ENCODE results near the gene MAB21L3. TPM values are rescaled to one million over a fixed set of nuclear protein-coding genes. Genes with fewer than 3 reads are reported as not detected.

The MAB21L3 gene
- total RNA-seq, 3 donors from 2014 or later = 0.29 to 0.80 TPM; not detected in 1

- no peaks in the 10 kb centered on the region for H3K27me3 ChIP-seq
- TF ChIP-seq POLR2AphosphoS5 (IDR thresholded peaks at IDR 0.05) (no peak), POLR2A (IDR thresholded peaks at IDR 0.05) (no peak)
- TF ChIP-seq, protein P1, sequence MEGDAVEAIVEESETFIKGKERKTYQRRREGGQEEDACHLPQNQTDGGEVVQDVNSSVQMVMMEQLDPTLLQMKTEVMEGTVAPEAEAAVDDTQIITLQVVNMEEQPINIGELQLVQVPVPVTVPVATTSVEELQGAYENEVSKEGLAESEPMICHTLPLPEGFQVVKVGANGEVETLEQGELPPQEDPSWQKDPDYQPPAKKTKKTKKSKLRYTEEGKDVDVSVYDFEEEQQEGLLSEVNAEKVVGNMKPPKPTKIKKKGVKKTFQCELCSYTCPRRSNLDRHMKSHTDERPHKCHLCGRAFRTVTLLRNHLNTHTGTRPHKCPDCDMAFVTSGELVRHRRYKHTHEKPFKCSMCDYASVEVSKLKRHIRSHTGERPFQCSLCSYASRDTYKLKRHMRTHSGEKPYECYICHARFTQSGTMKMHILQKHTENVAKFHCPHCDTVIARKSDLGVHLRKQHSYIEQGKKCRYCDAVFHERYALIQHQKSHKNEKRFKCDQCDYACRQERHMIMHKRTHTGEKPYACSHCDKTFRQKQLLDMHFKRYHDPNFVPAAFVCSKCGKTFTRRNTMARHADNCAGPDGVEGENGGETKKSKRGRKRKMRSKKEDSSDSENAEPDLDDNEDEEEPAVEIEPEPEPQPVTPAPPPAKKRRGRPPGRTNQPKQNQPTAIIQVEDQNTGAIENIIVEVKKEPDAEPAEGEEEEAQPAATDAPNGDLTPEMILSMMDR (IDR thresholded peaks at IDR 0.05) = no peak
- no peaks in the 10 kb centered on the region for H3K36me3 ChIP-seq
- no peak for DNase-seq (ENCODE audit: low spot score in 2 of 2)
- no peaks in the 10 kb centered on the region for H3K4me1 ChIP-seq
- intact Hi-C loops (cut with DNase I; ENCODE audit: low total_unique reads) = no loop called here
- H3K27ac ChIP-seq = no peak overlapping the region
- H3K4me3 ChIP-seq = no peak overlapping the region
- no peaks in the 10 kb centered on the region for H3K9me3 ChIP-seq
These were observed 19.2 kb downstream of the MAB21L3 start for GRCh38 chr1:116130356-116130755.

DNA sequence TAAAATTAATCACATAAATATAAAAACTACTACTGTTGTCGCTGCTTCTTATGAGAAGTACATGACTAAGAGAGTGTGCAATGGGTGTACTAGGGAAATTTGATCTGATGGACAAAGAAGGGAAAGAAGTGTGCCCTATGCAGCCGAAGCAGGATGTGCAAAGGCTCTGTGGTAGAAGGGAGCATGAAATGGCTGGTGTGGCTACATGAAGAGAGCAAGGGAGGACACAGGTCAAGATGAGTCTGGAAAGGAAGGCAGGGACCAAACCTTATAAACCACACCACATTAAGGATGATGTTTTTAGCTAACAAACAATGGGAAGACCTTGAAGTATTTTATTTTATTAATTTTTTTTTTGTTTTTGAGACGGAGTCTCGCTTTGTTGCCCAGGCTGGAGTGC, 20.0 kb downstream of the MAB21L3 start:
- no peak for DNase-seq (ENCODE audit: low spot score in 2 of 2)
- Histone ChIP-seq H3K4me1 (no peaks in the 10 kb centered on the region), H3K36me3 (no peaks in the 10 kb centered on the region), H3K9me3 (no peaks in the 10 kb centered on the region), H3K27ac (no peak overlapping the region), H3K4me3 (no peak overlapping the region), H3K27me3 (no peaks in the 10 kb centered on the region)
- intact Hi-C loops (cut with DNase I; ENCODE audit: low total_unique reads) = no loop called here
- TF ChIP-seq, protein P1 (IDR thresholded peaks at IDR 0.05) = no peak
- TF ChIP-seq POLR2A (IDR thresholded peaks at IDR 0.05) (no peak), POLR2AphosphoS5 (IDR thresholded peaks at IDR 0.05) (no peak)

DNA sequence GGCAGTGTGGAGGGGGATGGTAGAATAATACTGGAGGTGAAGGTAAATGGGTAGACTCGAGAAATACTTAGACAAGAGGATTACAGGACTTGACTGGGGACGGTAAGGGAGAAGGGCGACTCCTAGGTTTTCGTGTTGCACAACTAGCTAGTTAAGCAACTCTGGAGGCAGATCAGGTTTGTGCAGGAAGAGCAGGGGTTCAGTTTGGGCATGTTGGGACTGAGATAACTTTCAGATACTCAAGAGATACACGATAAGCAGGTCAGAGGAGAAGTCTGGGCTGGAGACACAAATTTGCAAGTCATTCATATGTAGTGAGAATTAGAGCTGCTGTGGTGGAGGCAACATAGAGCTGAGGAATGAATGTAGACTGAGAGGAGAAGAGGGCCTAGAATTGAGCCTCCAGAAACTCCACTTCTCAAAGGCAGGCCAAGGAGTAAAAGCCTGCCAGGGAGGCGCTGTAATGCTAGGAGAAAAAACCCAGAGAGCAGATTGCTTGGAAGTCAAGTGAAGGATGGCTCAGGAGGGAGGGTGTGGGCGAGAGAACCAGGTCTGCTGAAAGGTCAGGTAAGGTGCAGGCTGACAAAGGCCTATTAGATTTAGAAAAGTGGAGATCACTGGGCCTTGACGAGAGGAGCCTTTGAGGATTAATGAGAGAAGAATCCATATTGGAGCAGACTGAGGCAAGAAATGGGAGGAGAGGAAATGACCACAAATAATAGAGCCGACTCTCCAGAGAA, 20.8 kb downstream of the MAB21L3 start:
- H3K4me1 ChIP-seq = no peaks in the 10 kb centered on the region
- DNase-seq (ENCODE audit: low spot score in 2 of 2) = no peak
- no peaks in the 10 kb centered on the region for H3K27me3 ChIP-seq
- no peak overlapping the region for H3K4me3 ChIP-seq
- H3K27ac ChIP-seq = no peak overlapping the region
- H3K9me3 ChIP-seq = no peaks in the 10 kb centered on the region
- H3K36me3 ChIP-seq = no peaks in the 10 kb centered on the region
- intact Hi-C loops (cut with DNase I; ENCODE audit: low total_unique reads) = no loop called here
- TF ChIP-seq, protein P1 (IDR thresholded peaks at IDR 0.05) = no peak
- TF ChIP-seq POLR2AphosphoS5 (IDR thresholded peaks at IDR 0.05) (no peak), POLR2A (IDR thresholded peaks at IDR 0.05) (no peak)

DNA sequence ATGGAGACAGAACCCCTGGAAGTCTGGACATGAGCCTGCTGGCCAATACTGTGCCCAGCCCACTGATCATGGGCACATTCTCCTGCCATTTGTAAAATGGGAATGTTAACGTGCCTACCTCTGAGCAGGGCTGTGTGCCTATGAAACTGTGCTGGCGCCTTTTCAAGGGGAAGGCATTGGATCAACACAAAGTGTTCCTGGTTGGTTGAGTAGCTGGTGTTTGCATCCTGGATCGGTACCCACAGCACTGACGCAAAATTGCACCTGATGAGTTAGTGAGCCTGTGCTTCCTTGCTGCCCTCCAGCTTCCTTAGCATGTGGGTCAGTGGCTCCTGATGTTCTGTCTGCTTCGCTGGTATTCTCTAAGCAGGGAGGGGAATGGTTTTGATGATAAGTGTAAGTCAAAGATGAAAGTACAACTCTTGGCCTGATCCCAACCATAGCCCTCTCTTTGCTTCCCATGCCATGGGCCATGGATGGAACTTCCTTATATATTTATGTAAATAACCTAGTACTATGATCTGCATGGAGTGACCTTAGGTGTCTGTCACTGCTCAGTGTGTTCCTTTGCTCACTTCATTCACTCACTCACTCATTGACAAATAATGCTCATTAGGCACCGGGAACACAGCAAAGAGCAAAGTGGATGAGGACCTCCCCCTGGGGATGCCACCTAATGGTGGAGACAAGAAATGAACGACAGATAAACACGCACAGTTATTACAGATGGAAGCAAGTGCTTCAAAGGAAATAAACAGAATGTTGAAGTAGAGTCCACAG, 22.7 kb downstream of the MAB21L3 start:
- Histone ChIP-seq H3K4me1 (no peaks in the 10 kb centered on the region), H3K27me3 (no peaks in the 10 kb centered on the region), H3K4me3 (no peak overlapping the region), H3K36me3 (no peaks in the 10 kb centered on the region), H3K27ac (no peak overlapping the region), H3K9me3 (no peaks in the 10 kb centered on the region)
- TF ChIP-seq, protein P1 (IDR thresholded peaks at IDR 0.05) = peak in 1 of 3 donors; percentile 8
- TF ChIP-seq POLR2AphosphoS5 (IDR thresholded peaks at IDR 0.05) (no peak), POLR2A (IDR thresholded peaks at IDR 0.05) (no peak)
- intact Hi-C loops (cut with DNase I; ENCODE audit: low total_unique reads) = no loop called here
- no peak for DNase-seq (ENCODE audit: low spot score in 2 of 2)

DNA sequence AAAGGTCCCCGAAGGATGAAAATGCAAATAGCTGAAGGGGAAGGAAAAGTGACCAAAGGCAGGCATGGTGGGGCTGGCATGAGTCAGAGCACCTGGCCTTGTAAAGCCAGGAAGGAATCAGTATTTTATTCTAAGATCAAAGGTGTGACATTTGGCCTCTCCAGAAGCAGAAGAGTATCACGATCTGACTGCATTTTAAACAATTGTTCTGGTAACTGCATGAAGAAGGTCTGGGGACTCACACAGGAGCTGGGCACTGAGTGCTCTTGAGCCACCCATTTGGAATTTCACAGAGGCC, 23.2 kb downstream of the MAB21L3 start:
- intact Hi-C loops (cut with DNase I; ENCODE audit: low total_unique reads) = no loop called here
- no peaks in the 10 kb centered on the region for H3K9me3 ChIP-seq
- H3K4me1 ChIP-seq = no peaks in the 10 kb centered on the region
- H3K4me3 ChIP-seq = no peak overlapping the region
- TF ChIP-seq POLR2A (IDR thresholded peaks at IDR 0.05) = no peak
- TF ChIP-seq, protein P1 (IDR thresholded peaks at IDR 0.05) = no peak
- TF ChIP-seq POLR2AphosphoS5 (IDR thresholded peaks at IDR 0.05) = no peak
- no peaks in the 10 kb centered on the region for H3K36me3 ChIP-seq
- H3K27ac ChIP-seq = no peak overlapping the region
- DNase-seq (ENCODE audit: low spot score in 2 of 2) = no peak
- H3K27me3 ChIP-seq = no peaks in the 10 kb centered on the region

All from breast epithelium (tissue), 4 donors.